NCI-H1105 (cell line): ENCODE measurements around the gene LAMP2.

Experiments used
- DNase-seq: peaks from one replicate; lab custom pipeline; 2025; lab: John Stamatoyannopoulos, UW

LAMP2 gene

GRCh38 chrX:120456973-120457372 lies 12.1 kb downstream of the LAMP2 start:
- no peak for DNase-seq

GRCh38 chrX:120453985-120454384 lies 15.1 kb downstream of the LAMP2 start:
- DNase-seq = no peak

GRCh38 chrX:120452131-120452530 lies 17.0 kb downstream of the LAMP2 start:
- no peak for DNase-seq

GRCh38 chrX:120450163-120450562 lies 18.9 kb downstream of the LAMP2 start:
- DNase-seq = no peak

GRCh38 chrX:120446498-120446897 lies 22.6 kb downstream of the LAMP2 start:
- DNase-seq = no peak

- no peak for DNase-seq
These were observed 29.2 kb downstream of the LAMP2 start for GRCh38 chrX:120439921-120440320.

GRCh38 chrX:120429776-120430540 lies 39.1 kb downstream of the LAMP2 start:
- no peak for DNase-seq

- no peak for DNase-seq
These were observed 40.8 kb downstream of the LAMP2 start for GRCh38 chrX:120428309-120428708.

GRCh38 chrX:120426599-120426998 lies 42.5 kb downstream of the LAMP2 start:
- no peak for DNase-seq

- DNase-seq = no peak
These were observed 49.6 kb downstream of the LAMP2 start for GRCh38 chrX:120419463-120419862.

GRCh38 chrX:120408168-120408567 lies 60.9 kb downstream of the LAMP2 start:
- no peak for DNase-seq

GRCh38 chrX:120406638-120407037 lies 62.5 kb downstream of the LAMP2 start:
- DNase-seq = no peak

GRCh38 chrX:120402369-120402768 lies 66.7 kb downstream of the LAMP2 start:
- DNase-seq = no peak

- DNase-seq = no peak
These were observed 67.8 kb downstream of the LAMP2 start for GRCh38 chrX:120401301-120401700.

- DNase-seq = no peak
These were observed 88.4 kb downstream of the LAMP2 start for GRCh38 chrX:120380699-120381098.

- DNase-seq = no peak
These were observed 89.0 kb downstream of the LAMP2 start for GRCh38 chrX:120379937-120380681.

- DNase-seq = no peak
These were observed 90.5 kb downstream of the LAMP2 start for GRCh38 chrX:120378570-120378969.
